ENCODE data around the gene TMPRSS3.

Gene TMPRSS3

GRCh38 chr21:42337276-42337675, 58.6 kb downstream of the TMPRSS3 start:
- no peak for DNase-seq (ENCODE audit: low read depth, low spot score)

- no peak for DNase-seq (ENCODE audit: low read depth, low spot score)
Measured at GRCh38 chr21:42336054-42336453, 59.8 kb downstream of the TMPRSS3 start.

DNA sequence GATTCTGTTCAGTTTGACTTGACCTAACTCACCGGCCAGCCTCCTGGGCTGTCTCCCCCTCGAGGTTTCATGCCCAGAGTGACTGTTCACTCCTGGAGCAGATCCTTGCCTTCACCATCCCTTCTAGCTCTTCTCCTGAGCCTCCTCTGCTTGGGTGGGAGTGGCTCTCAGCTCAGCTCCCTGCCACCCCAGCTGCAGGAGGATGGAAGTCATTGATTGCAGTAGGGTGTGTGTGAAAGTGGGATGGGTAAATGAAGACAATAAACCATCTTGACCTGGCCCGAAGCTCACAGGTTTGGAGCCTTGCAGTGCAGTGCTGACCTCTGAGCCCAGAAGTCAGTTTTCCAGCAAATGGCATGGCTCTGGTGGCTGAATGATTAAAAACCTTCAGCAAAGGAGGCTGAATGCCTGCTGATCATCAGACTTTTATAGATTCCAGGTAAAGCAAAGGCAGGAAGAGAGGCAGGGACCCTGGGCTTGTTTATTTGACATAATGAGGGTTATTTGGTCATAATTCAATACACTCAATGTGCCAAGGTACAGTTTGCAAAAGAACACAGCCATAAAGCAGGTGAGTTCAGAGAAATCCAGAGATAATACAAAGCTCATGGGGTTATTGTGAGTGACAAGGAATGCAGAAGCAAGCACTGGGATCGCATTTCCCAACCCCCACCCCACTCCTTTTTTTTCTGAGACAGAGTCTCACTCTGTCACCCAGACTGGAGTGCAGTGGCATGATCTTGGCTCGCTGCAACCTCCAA, 63.1 kb downstream of the TMPRSS3 start:
- no peak for DNase-seq (ENCODE audit: low read depth, low spot score)

DNA sequence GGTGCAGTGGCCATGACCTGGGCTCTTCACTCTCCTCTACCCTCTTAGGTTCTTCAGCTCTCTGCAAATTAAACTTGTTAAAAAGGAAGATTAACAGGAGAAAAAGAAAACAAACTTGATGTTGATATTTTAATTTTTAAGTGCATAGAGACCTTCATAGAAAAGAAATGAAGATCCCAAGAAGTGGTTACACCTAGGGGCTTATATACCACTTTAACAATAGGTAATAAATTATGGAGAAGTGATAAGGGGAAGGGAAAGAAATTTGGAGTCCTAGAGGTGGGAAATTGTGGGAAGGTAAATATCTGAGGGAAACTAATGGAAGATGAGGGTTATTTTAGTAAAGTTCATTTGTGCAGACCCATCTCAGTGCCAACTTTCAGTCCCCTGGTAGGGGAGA, 64.2 kb downstream of the TMPRSS3 start:
- no peak for DNase-seq (ENCODE audit: low read depth, low spot score)

- DNase-seq (ENCODE audit: low read depth, low spot score) = no peak
Measured at GRCh38 chr21:42330380-42331371, 65.2 kb downstream of the TMPRSS3 start.

GRCh38 chr21:42324896-42325295, 71.0 kb downstream of the TMPRSS3 start:
- DNase-seq (ENCODE audit: low read depth, low spot score) = no peak
